Upper lobe of left lung (tissue), 4 donors: ENCODE measurements around the gene TMEM18.

ENCODE experiments used
- CTCF ChIP-seq, 6 experiments: fragments of 450-650 bp in 4 of 6; fragments of 200-600 bp in 2 of 6; sonication (generic) in 2 of 6; IDR thresholded peaks; one replicate each; pipeline ENCODE4 v1.5.1; 2016 to 2019; ENCODE audit warnings: antibody characterized with exemption in 6 of 6
- EP300 ChIP-seq, 4 donors: sonication (generic); formaldehyde crosslinking; IDR thresholded peaks; one replicate each; pipeline ENCODE4 v1.5.1; 2017; ENCODE audit warnings: antibody characterized with exemption in 4 of 4, control low read depth in 2 of 4
- POLR2AphosphoS5 ChIP-seq, 2 donors: sonication (generic); formaldehyde crosslinking; IDR thresholded peaks; one replicate each; pipeline ENCODE4 v1.5.1; 2017; ENCODE audit warnings: antibody characterized with exemption in 2 of 2

DNA sequence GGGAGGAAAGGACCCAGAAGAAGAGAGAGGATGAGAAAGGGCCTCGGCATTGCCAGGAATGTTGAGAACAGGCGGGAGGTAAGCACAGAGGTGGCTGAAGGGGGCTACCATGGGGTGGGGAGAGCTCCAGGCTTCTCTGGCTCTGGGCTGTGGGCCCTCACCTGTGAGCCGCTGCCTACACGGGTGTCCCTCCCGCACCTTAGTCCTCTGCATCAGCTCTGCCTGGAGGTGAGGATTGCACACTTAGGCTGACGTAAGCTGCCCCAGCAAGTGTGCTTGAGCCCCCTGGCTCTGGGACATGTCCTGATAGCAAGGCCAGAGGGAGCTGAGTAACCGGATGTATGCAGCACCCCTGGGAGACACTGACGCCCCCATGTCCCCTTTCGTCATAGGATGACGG lies 33.9 kb downstream of the TMEM18 start:
- TF ChIP-seq CTCF (IDR thresholded peaks at IDR 0.05) (no peak), POLR2AphosphoS5 (IDR thresholded peaks at IDR 0.05) (no peak), EP300 (IDR thresholded peaks at IDR 0.05) (no peak)
